NK-92 treated with Interleukin-12 subunit alpha and Interleukin-12 subunit beta, amount 100 ng/mL, for 24 hours (cell line): ENCODE data around the gene SYNDIG1.
"Not testable (repeated sequence)": the region's sequence is repeated elsewhere in the genome, so short reads cannot be mapped to it uniquely, and the experiment has no call there.

Source experiments
- DNase-seq: peaks from one replicate; lab custom pipeline; 2025; lab: John Stamatoyannopoulos, UW

The SYNDIG1 gene

DNA sequence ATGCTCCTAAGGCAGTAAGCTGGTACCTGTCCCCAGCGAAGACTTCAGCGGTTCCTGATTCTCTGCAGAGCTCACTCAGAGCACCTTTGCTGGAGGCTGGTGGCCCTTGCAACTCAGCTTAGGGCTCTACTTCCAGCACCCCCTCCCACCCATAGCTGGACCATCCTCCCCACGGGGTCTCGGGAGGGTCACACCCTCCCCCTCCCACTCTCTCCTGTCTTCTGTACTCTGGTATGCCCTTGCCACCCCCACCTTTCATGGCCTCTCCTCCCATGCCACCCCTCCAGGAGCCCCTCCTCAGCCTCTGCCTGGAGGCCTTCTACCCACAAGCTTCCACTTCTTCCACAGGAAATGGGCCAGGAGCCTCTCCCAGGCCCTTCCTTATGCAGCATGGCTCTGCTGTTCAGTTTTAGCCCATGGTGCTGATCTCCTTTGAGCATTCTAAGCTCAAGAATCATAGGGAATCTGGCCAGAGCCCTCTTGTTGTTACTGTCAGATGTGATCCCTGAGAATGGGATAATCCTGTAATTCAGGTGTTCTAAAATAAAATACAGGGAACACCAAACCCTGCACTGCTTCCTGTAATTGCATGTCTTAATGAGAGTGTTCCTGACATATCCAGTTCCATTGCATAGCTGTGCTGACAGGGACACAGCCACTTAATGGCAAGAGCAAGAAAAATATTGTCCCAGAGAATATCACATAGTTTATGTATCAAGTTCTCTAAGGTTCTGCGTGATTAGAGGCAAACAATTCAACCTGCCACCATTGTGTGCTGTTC is 142.1 kb downstream of the SYNDIG1 start:
- DNase-seq = no peak

DNA sequence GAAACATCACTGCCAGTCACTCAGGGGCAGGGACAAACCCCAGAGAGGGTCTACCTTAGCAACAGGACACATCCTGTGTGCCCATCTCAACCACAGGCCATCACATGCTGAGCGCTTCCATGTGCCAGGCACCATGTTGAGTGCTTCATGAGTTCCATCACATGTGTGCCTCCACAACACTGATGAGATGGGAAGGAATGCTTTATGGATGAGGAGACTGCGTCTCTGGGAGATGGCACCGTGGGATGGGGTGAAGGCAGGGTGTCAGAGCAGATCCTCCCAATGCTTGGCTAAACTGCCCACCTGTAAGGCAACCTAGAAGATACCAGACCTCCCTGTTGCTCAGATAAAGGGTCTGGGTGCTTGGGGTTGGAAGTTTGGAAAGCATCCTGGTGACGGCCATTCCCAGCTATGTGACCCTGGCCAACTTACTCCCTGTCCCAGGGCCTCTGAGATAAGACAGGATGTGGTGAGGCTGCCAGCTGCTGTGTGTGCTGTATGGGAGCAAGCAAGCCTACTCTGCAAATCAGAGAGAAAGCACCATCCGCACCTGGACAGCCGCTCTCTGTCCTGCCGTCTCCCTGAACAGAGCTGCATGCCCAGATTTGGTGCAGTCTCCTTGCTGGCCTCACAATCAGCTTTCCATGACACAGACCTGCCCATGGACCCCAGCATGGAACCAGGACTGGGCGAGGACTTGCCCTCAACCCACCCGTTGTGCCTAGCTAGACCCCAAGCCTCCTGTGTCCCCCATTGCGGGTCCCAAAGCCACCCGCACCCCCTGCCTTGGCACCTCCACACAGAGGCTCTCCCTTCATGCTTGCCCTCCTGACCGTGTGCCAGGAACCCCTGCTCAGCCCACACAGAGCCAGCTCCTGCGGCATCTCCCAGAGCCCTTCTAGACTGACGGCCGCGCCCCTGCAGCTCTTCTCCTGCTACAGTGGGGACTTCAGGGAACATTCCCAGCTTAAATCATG is 143.7 kb downstream of the SYNDIG1 start:
- DNase-seq = no peak

DNA sequence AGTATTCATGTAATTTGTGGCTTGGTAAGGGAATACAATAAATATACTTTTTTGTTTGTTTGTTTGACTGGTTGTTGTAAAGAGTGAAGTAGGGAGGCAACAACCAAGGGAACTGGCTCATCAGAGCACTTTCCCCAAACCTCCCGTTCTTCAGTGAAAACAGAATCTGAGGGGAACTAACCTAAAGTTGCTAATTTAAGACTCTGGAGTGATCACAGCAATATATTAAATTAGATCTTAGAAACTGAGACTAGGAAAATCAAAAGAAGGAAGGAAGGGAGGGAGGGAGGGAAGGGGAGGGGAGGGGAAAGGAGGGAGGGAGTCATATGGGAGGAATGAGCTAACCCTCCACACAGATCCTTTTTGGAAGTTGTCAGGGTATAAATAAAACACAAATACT is 144.9 kb downstream of the SYNDIG1 start:
- DNase-seq = no peak

DNA sequence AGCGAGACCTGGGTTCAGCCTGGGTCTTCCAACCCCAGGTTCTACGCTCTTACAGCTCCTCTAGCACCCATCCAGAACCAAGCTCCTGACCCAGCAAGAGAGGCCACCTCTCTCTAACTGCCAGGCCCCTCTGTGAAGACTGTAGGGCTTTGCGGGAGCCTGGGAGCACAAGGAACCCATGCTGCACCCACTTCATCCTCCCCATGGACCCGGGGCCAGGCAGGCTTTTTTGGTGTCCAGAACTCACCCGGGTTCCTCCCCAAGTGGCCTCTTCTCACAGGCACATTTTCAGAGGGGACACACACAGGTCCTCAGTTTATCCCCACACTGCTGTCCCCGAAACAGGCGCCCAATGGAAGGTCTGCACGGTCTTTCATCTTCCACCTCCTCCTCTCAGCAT is 145.9 kb downstream of the SYNDIG1 start:
- no peak for DNase-seq

DNA sequence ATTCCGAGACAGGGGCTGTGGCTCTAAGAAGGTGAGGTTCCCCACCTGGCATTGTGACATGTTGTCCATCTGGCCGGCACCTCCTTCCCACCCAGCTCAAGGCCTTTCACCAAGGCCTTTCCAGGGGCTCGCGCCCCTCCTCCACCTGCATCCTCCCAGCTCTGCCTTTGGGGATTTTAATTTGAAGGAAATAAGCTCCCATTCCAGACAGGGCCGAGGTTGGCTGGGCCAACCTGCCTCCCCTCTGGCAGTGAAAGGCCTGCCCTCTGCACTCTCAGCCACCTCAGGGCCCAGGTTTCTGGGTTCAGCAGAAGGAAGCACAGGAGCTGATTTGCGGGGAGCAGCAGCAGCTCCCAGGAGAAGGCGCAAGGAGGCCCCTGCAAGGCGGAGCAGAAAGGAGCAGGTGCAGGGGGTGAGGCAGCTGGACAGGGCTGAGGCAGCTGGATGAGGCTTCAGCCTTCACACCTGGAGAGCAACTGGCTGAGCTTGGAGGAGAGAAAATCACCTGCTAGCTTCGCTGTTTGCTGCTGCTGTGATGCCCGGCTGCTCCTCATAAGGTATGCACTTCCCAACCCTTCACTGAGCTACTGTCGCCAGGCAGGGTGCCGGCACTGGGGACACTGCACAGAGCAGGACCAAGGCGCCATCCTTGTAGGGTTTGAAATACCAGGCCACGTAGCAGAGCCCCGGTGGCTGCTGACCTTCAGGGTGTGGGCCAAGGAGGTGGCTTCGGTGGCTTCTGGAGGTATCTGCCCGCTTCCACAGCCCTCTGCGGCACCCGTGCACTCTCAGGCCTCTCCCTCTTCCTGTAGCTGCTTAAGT is 147.0 kb downstream of the SYNDIG1 start:
- no peak for DNase-seq

DNA sequence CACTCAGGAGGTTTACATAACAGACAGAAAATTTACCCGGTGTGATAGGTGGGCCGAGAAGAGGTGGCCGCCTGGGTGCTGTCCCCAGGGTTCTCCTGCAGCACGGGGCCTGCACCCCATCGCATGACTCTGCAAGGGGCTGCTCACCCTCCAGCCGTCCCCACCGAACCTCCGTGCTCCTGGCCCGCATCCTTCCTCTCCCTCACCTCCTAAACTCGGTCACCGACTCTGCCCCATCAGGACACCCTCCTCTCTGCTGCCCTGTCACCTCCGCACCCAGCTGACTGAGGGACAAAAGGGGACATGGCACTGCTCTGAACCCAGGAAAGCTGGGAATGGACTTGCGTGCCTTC is 147.6 kb downstream of the SYNDIG1 start:
- DNase-seq = no peak

DNA sequence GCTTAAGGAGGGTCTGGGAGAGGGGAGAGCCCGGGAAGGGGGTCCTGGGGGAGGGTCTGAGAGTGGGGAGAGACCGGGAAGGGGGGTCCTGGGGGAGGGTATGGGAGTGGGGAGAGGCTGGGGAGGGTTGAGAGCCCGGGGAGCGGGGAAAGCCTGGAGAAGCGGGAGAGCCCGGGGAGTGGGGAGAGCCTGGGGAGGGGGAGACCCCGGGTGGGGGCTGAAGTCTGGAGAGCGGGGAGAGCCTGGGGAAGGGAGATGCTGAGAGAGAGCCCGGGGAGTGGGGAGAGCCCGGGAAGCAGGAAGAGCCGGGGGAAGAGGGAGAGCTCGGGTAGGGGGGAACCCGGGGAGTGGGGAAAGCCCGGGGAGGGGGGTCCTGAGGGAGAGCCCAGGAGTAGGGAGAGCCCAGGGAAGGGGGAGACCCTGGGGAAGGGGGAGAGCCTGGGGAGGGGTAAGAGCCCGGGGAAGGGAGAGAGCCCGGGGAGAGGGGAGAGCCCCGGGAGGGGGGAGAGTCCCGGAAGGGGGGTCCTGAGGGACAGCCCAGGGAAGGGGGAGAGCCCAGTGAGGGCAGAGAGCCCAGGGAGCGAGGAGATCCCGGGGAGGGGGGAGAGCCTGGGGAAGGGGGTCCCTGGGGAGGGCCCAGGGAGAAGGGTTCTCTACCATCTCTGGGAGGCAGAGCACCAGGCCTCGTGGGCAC is 148.5 kb downstream of the SYNDIG1 start:
- DNase-seq = no peak

DNA sequence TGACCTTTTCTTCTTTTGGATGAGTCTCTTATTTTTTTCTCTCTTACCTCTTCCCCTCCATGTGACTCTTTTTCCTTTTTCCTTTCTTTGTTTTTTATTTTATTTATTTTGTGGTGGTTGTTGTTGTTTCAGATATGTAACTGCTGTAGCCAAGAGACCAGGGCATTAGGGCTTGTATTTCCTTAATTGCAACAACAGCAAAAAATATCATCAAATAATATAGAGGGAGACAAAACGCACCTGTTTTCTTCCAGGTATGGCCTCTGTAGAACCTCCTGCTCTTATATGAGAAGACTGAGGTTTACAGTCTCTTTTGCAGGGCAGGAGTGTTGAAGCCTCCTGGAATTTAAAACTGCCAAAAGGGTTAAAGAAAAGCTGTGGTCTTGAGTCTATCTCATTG is 149.3 kb downstream of the SYNDIG1 start:
- DNase-seq = no peak

DNA sequence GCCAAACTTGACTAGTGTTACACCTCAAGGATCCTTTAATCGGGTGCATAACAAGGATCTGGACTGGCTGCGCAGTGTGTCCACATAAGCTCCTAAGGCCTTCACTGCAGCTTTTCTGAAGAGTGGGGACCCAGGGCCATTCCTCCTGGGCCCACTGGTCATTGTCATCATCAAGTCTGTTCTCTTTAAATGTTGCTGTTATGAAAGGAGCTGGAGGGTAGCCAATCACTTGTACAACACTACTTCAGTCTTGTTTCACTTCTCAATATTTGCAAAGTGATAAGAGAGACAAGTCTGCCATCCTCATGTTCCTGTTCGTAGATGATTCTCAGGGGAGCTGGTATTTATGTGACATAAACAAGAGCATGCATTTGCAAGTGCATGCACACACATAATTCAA is 149.8 kb downstream of the SYNDIG1 start:
- no peak for DNase-seq

DNA sequence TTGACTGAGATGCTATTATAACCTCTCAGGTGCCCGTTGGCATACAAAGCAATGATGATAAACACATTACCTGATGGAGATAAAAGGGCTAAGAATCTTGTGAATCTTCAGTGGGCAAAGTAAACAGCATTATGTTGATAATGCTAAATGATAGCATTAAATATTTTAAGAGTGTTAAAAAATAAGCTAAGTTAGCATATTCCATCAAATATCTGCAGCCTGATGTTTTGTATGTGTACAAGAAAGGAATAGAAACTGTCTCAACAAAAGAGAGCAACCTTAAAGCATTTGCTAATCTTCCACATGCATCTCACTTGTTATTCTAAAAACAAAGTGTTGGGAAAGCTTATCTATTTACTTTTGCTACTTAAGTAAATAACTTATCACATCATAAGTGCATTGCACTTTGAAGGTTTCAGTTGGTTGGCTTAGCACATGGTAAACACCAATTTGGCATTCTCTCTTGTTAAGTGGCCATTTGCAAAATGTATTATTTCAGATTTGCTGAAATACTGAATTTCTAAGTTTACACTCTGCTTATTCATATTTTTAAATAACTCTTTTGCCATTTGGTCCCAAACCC is 151.6 kb downstream of the SYNDIG1 start:
- no peak for DNase-seq

DNA sequence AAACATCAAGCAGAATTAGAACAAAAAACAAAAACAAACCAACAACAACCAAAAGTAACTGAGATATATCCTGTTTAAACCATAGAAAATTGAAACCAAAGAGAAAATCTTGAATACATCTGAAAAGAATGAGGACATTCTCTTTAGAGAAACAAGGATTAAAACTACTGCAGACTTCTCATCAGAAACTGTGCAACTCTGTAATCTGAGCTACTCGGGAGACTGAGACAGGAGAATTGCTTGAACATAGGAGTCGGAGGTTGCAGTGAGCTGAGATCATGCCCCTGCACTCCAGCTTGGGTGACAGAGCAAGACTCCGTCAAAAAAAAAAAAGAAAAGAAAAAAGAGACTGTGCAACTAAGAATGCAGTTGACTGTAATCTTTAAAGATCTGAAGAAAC is 153.4 kb downstream of the SYNDIG1 start:
- no peak for DNase-seq

DNA sequence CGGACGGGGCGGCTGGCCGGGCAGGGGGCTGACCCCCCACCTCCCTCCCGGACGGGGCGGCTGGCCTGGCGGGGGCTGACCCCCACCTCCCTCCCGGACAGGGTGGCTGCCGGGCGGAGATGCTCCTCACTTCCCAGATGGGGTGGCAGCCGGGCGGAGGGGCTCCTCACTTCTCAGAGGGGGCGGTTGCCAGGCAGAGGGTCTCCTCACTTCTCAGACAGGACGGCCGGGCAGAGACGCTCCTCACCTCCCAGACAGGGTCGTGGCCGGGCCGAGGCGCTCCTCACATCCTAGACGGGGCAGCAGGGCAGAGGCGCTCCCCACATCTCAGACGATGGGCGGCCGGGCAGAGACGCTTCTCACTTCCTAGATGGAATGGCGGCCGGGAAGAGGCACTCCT is 156.7 kb downstream of the SYNDIG1 start:
- DNase-seq = not testable (repeated sequence)

DNA sequence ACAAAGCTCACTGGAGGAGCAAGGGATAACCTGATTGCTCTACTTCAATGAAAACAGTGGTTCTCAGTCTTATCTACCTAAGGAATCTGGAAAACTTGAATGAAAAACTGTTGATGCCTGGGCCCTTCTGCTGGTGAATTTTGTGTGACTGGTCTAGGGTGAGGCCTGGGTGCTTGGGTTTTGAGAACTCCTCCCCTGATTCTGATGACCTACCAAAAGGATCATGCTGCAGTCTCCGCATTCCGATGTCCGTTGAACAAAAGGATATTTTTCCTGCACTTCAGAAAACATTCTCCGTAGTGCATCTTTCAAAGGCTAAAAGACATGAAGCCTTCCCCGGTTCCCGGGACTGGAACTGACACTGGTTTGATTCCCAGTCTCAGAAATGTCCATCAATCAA is 157.9 kb downstream of the SYNDIG1 start:
- no peak for DNase-seq

DNA sequence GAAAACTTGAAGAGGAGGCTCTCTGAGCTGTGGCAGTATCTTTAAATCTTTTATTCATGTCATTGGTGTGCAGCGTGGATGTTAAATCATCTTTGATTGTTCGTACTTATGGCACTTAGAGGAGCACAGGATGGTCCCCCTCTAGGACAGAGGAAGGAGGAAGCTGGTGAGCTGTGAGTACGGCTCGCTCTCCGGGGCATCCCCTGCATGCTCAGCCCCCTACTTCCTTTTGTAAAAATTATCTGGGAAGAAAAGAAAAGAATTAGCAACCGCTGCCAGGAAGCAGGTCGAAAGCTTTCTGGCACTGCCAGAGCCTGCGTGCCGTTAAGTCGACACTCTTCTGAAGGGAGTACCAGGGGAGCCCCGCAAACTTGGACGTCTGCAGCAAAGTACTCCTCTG is 158.5 kb downstream of the SYNDIG1 start:
- no peak for DNase-seq

DNA sequence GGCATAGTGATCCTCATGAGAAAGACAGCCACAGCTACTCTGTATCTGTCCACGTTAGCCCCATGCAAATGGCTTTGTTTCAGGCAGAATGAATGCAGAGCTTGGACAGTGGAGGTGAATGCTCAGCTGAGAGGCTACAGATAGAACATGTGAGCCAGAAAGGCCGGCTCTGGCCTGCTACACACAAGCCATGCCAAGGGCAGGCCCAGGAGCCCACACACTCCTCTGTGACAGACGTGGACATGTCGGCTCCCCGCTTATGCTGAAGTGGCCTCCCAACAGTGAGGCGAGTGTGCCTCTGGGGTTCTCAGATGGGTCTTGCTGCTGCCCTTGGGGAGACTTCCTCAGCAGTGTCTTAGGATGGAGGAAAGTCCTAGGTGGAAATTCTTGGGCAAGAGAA is 159.6 kb downstream of the SYNDIG1 start:
- no peak for DNase-seq

DNA sequence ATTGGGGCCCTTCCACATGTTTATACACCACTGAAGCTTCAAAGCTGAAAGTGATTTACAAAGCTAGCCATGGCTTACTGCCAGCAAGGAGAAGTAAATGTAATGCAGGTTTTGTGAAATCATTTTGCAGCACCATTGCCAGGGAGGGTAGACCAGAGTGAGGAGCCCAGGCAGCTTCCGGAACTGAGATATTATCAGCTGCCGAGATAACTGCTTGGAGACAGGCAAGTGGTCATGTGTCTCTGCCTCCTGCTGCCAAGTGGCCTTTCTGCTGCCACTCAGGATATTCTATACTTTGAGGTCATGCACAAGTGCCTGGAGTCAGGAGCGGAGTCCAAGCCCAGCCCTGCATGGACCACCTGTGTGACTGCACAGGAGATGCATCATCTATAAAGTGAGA is 160.2 kb downstream of the SYNDIG1 start:
- no peak for DNase-seq

DNA sequence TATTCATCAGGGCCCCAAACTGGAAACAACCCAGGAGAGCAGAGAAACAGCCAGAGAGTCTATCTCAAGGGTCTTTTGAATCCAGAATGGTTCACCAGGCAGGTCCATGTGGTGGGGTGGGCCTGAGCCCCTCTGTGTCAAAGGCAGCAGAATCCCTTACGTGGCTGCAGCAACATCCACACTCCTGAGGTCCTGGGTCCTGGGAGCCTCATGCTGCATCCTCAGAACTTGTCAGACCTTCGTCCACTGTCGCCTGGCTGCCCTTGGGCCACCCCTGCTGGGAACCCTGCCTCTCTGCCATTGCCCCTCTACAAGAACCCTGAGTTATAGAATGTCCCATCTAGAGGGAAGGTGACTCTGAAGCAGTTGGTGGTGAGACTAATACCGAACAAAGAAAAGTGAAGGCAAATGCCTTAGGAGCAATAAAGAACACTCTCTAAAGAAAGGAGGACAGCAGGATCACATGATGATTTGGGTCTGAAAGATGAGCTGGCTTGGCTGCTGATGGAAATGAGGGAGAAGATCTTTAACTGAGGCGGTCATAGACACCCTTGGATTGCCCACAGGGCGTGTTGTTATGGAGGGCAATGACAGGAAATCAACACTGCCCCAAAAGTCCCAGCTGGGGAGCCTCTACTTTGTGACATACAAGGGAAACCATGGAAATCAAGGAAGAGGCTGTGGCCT is 161.2 kb downstream of the SYNDIG1 start:
- DNase-seq = no peak

DNA sequence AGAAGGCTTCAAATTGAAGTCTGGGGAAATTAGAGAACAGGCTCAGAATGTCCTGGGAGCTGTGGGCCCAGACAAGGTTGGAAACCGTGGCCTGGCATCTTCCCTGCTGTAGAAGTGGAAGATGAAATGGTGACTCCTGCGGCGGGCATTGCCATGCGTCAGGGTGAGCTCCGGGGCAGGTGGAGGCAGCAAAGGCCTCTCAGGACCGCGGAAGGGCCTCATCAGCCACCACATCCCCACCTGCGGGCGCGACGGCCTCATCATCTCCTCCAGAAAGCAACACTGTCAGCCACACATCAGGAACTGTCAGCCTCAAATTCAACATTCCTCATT is 161.7 kb downstream of the SYNDIG1 start:
- no peak for DNase-seq

DNA sequence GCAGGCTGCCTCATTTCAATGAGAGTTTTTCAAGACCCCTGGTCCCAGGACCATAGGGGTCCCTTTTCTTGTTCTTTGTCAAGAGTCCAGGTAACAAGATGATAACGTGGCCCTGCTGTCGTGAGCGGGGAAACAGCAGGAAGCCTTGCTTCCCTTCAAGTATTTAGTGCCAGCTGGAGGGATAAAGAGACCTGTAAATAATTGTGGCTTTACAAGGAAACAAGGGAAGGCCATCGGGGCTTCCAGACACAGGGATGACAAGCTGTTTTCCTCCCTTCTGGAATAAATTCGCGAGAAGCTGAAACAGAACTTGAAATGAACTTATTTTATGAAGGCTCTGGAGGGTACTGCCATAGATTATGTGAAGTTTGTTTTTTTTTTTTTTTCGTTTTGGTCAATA is 163.2 kb downstream of the SYNDIG1 start:
- DNase-seq = no peak

DNA sequence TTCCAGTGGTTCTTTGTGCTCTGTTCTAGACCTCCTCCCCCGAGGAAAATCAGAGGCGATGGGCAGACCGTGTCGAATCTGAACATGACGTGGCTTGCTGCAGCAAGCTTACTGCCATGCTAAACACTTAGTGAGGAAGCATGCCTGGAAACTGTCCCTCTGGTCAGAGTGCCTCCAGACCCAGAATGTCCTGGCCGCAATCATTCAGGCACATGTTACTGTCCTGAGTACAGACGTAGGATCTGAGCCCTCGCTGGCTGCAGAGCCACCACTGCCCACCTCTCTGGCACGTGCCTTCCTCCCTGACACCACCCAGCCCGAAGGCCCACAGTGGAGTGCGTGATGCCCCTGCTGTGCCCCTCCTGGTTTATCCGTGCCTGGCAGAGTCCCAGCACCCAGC is 163.6 kb downstream of the SYNDIG1 start:
- DNase-seq = no peak

DNA sequence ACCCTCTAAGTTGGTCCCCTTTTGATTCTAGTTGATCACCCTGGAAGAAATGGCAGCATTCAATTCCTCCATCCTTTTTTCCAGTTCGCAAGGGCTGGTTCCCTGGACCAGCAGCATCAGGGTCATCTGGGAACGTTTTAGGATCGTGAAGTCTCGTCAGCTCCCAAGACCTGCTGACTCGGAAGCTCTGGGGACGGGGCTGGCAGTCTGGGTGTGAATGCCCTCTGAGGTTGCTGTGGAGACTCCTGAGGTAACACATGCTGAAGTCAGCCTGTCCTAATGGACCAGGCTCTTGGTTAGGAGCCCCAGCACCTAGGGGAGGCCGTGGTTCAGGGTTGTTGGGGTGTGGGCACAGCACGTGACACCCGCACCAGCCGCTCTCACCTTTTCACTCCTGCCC is 164.1 kb downstream of the SYNDIG1 start:
- DNase-seq = no peak
